Fibroblast of pulmonary artery (primary cell): ENCODE data around the gene JARID2.

Source experiments
- DNase-seq: peaks from one replicate; pipeline ENCODE4 v3.0.0-alpha.2; 2010; ENCODE audit warnings: low read depth
- H3K4me3 ChIP-seq: replicated peaks from 2 replicates; pipeline ENCODE4 v1.5.1; 2011; ENCODE audit warnings: low read depth, mild to moderate bottlenecking, control low read depth, low read length, moderate library complexity
- TF ChIP-seq, protein P1 (sequence below): IDR thresholded peaks from 2 replicates; pipeline ENCODE4 v1.5.1; 2011; ENCODE audit warnings: mild to moderate bottlenecking, control low read depth, low read length, inconsistent platforms; ENCODE audit errors: missing control alignments

The JARID2 gene

DNA sequence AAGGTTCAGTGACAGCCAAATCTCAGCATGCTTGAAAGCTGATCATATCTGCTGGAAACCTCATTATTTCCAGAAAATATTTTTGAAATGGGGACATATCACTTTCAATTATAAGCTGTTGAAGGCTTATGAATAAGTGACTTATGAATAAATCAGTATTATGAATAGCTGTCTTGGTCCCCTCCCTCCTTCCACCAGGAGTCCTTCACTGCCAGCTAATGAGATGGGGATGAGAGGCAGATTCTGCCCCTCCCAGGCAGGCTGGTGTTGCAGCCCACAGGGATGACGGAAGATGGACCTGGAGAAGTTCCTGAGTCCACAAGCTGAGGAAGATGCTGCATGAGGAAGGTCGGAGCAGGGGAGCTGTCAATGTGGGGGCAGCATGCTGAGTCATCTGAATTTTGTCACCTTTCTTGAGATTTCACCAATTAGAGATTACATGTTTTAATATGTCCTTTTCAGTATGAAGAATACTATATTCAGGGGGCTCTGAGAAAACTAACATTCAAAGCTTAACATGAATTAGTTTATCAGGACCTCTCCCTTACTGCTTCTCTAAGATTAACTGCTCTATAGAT lies 304.8 kb downstream of the JARID2 start:
- no peak for DNase-seq
- H3K4me3 ChIP-seq: no peak overlapping the region
- TF ChIP-seq, protein P1, sequence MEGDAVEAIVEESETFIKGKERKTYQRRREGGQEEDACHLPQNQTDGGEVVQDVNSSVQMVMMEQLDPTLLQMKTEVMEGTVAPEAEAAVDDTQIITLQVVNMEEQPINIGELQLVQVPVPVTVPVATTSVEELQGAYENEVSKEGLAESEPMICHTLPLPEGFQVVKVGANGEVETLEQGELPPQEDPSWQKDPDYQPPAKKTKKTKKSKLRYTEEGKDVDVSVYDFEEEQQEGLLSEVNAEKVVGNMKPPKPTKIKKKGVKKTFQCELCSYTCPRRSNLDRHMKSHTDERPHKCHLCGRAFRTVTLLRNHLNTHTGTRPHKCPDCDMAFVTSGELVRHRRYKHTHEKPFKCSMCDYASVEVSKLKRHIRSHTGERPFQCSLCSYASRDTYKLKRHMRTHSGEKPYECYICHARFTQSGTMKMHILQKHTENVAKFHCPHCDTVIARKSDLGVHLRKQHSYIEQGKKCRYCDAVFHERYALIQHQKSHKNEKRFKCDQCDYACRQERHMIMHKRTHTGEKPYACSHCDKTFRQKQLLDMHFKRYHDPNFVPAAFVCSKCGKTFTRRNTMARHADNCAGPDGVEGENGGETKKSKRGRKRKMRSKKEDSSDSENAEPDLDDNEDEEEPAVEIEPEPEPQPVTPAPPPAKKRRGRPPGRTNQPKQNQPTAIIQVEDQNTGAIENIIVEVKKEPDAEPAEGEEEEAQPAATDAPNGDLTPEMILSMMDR: no peak

DNA sequence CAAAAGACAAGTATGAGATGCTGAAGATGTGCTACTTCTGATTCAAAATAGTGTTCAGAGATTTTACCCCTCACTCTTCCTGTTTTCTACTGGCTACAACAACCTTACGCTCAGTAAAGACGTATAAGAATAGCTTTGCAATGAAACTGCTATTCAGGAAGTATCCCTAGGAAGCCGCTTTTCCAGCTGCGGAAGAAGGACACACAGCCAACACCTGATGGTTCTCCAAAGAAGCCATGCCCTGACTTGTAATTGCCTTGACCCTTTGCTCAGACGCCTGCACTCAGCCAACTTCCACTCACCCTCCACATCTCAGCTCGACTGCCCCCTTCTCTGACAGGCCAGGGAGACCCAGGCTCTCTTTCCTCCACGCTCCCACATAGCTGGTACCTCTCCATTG lies 305.4 kb downstream of the JARID2 start:
- TF ChIP-seq, protein P1: no peak
- no peak overlapping the region for H3K4me3 ChIP-seq
- no peak for DNase-seq

DNA sequence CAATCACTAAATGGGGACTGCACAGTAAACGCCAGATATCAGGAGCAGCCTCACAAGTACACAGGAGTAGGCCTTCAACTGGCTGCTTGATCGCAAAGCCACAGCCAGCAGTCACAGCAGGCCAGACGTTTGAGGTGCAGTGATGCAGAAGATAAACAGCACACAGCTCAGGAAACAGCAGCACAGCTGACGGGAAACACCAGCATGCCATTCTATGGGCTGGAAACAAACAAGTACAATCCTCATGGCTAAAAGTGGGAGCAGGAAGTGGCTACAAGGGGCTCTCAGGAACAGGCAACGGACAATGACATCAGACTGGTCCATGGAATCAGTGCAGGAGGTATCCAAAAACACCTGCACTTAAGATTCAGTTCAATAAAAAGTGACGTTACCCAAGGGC lies 305.9 kb downstream of the JARID2 start:
- TF ChIP-seq, protein P1: no peak
- peak; percentile 10 for DNase-seq
- H3K4me3 ChIP-seq: no peak overlapping the region

DNA sequence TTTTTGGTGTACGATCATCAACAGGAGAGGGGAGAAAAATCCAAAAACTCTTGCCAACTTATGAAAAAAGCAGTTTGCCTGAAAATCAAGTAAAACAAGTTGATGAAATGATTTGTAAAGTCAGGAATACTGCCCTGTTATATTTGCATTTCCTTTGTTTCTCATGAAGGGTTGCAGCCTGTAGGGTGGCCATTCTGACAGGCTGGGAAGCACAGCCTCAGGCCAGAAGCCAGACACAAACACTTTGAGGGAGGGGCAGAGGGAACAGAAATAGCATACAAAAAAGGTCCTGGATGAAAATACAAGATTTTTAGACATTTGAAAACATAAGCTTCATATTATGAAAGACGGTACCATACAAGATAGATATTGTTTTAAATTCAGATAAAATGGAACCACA lies 307.2 kb downstream of the JARID2 start:
- H3K4me3 ChIP-seq: no peak overlapping the region
- DNase-seq: no peak
- TF ChIP-seq, protein P1: no peak

DNA sequence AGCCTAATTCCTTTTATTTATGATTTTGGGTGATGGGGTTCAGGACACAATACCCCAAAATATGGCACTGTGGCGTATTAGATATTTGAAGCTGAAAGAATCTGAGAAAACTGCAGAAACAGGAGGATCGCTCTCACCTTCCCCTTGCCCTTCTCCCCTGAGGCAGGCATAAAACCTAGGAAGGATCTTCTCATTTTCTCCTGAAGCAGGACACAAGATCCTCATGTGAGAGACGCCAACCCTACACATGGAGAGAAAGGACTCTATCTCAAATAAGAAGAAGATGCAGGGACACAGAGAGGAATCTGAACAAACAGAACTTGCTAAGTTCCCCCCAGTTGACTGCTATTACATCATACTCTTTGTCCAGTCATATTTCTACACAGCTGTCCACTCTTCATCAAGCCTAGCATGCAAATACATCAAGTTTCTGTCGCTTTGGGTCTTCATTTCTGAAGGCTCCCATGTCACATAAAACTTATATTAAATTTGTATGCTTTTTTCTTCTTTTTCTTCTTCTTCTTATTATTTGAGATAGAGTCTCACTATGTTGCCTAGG lies 307.9 kb downstream of the JARID2 start:
- no peak for DNase-seq
- TF ChIP-seq, protein P1: no peak
- no peak overlapping the region for H3K4me3 ChIP-seq

DNA sequence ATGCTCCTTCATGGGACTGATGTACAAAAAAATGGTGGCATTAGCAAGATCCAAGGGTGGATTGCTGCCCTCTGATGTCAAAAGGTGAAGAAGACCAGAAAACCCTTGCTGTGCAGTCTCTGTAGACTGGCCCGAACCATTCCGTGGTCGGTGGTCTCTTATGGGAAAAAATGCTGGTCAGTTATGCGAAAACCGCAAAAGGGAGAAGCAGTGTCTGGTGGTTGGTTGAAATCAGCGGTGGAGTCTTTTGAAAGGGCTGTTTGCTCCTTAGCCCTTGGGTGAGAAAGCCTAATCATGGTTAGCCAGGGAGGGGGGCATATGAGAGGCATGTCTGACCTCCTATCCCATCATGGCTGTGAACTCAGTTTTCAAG lies 308.8 kb downstream of the JARID2 start:
- no peak for DNase-seq
- no peak overlapping the region for H3K4me3 ChIP-seq
- TF ChIP-seq, protein P1: no peak
